Lower leg skin (tissue), 4 donors: ENCODE data around the gene CCDC15. TPM values are rescaled to one million over a fixed set of nuclear protein-coding genes. Genes with fewer than 3 reads are reported as not detected.
A peak's percentile ranks its signal among the peaks of the same experiment; 100 is the strongest.

ENCODE experiments used
- DNase-seq, 2 donors: peaks; one replicate each; pipeline ENCODE4 v3.0.0-alpha.2; 2019; ENCODE audit warnings: low spot score in 2 of 2
- H3K4me3 ChIP-seq: fragments of 200-600 bp; sonication (generic); 2 replicates; pipeline ENCODE4 v1.5.1; 2017; ENCODE audit warnings: mild to moderate bottlenecking, low read depth; ENCODE audit not compliant: poor library complexity, severe bottlenecking
- CTCF ChIP-seq, 3 donors: fragments of 450-650 bp; IDR thresholded peaks; one replicate each; pipeline ENCODE4 v1.5.1; 2016; ENCODE audit warnings: antibody characterized with exemption in 3 of 3, mild to moderate bottlenecking in 3 of 3, moderate library complexity in 2 of 3
- POLR2A ChIP-seq, 2 donors: fragments of 450-650 bp; IDR thresholded peaks; one replicate each; pipeline ENCODE4 v1.6.1; 2016 to 2017; ENCODE audit warnings: antibody characterized with exemption in 2 of 2, mild to moderate bottlenecking in 1 of 2, moderate library complexity in 1 of 2
- WGBS, 2 donors: methylation state at CpG; one replicate each; pipeline ENCODE4 v1.1.5; 2018; 5-methylcytosine and 5-hydroxymethylcytosine counted together
- intact Hi-C: fragments of 100-400 bp; cut with DNase I; formaldehyde crosslinking; loops from one replicate; pipeline ENCODE4 v1.15.0; 2023; ENCODE audit warnings: low total_unique reads
- total RNA-seq, 4 donors: library from RNA; depleted of rRNA; stranded (reverse); fragments of >200 nt; gene quantifications; one replicate each; pipeline ENCODE4 v1.1.0, GENCODE V29; 2016

Gene CCDC15
- total RNA-seq, 4 donors from 2014 or later: 2.1 to 4.2 (median 2.9) TPM

GRCh38 chr11:125061281-125061680, 107.3 kb downstream of the CCDC15 start:
- 59 to 76% methylated on average over 4 of the region's 4 CpGs for WGBS, 2 donors
- intact Hi-C loops: no loop called here

GRCh38 chr11:125062218-125062930, 108.4 kb downstream of the CCDC15 start:
- no peak for DNase-seq
- peak overlapping the region; percentile 37 for H3K4me3 ChIP-seq
- TF ChIP-seq POLR2A (IDR thresholded peaks at IDR 0.05) (no peak), CTCF (IDR thresholded peaks at IDR 0.05) (no peak)
- 39 to 45% methylated on average over 19 of the region's 19 CpGs for WGBS, 2 donors
- intact Hi-C loops: no loop called here

More at GRCh38 chr11:125061281-125061680, 107.3 kb downstream of the CCDC15 start:
- DNase-seq: no peak
- TF ChIP-seq POLR2A (IDR thresholded peaks at IDR 0.05): no peak
- H3K4me3 ChIP-seq: no peak overlapping the region

GRCh38 chr11:125062931-125063428, 109.0 kb downstream of the CCDC15 start, which contains the start of gene SLC37A2:
SLC37A2 (plus strand) TSS chr11:125063305; CDS start chr11:125063368, 63 bp downstream.
- WGBS, 2 donors: 1% methylated on average over 14 to 26 of the region's 46 CpGs
- intact Hi-C loops: no loop called here
- TF ChIP-seq CTCF (IDR thresholded peaks at IDR 0.05) (no peak), POLR2A (IDR thresholded peaks at IDR 0.05) (no peak)
- DNase-seq: peak in 1 of 2 donors; percentile 90
- H3K4me3 ChIP-seq: peak within 1 kb of the TSS; percentile 37

GRCh38 chr11:125063429-125064043, 109.5 kb downstream of the CCDC15 start:
- WGBS, 2 donors: 9 to 17% methylated on average over 19 to 33 of the region's 38 CpGs
- intact Hi-C loops: no loop called here
- peak overlapping the region; percentile 37 for H3K4me3 ChIP-seq
- peak in 1 of 2 donors; percentile 81 for DNase-seq
- TF ChIP-seq CTCF (IDR thresholded peaks at IDR 0.05) (no peak), POLR2A (IDR thresholded peaks at IDR 0.05) (no peak)

- no peak overlapping the region for H3K4me3 ChIP-seq
- DNase-seq: peak in 1 of 2 donors; percentile 64
- WGBS, 2 donors: 83 to 86% methylated on average over 7 of the region's 7 CpGs
- TF ChIP-seq POLR2A (IDR thresholded peaks at IDR 0.05) (no peak), CTCF (IDR thresholded peaks at IDR 0.05) (no peak)
- intact Hi-C loops: no loop called here
These were observed 110.1 kb downstream of the CCDC15 start for GRCh38 chr11:125064070-125064469.

- intact Hi-C loops: no loop called here
- H3K4me3 ChIP-seq: no peak overlapping the region
- DNase-seq: no peak
- TF ChIP-seq POLR2A (IDR thresholded peaks at IDR 0.05): no peak
- TF ChIP-seq CTCF (IDR thresholded peaks at IDR 0.05): no peak
- WGBS, 2 donors: 95 to 96% methylated on average over 4 of the region's 4 CpGs
These were observed 114.4 kb downstream of the CCDC15 start for GRCh38 chr11:125068368-125068767.
